Upper lobe of left lung (tissue), 4 donors: Measurements from ENCODE around the gene GGTA1.

ENCODE experiments used
- EP300 ChIP-seq, 4 donors: sonication (generic); formaldehyde crosslinking; IDR thresholded peaks; one replicate each; pipeline ENCODE4 v1.5.1; 2017; ENCODE audit warnings: antibody characterized with exemption in 4 of 4, control low read depth in 2 of 4
- POLR2A ChIP-seq, 4 donors: fragments of 450-650 bp; IDR thresholded peaks; one replicate each; pipeline ENCODE4 v1.5.1; 2016 to 2017; ENCODE audit warnings: antibody characterized with exemption in 4 of 4, mild to moderate bottlenecking in 2 of 4
- TF ChIP-seq, protein P1 (sequence below), 6 experiments: fragments of 450-650 bp in 4 of 6; fragments of 200-600 bp in 2 of 6; sonication (generic) in 2 of 6; IDR thresholded peaks; one replicate each; pipeline ENCODE4 v1.5.1; 2016 to 2019; ENCODE audit warnings: antibody characterized with exemption in 6 of 6

DNA sequence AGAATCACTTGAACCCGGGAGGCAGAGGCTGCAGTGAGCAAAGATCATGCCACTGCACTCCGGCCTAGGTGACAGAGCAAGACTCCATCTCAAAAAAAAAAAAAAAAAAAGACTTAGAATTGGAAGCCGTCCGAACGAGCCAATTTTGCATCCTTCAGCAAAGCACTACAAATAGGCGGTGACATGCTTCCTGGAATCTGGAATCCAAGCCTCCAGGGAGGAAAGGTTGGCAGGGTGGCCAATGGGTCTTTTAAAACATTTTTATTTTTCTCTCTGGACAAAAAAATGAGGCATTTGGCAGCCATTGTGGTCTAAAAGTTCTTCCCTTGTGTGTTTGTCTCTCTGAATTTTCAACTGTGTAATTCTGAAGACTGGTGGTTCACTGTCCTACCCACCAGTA is 26.4 kb downstream of the GGTA1 start:
- TF ChIP-seq, protein P1, sequence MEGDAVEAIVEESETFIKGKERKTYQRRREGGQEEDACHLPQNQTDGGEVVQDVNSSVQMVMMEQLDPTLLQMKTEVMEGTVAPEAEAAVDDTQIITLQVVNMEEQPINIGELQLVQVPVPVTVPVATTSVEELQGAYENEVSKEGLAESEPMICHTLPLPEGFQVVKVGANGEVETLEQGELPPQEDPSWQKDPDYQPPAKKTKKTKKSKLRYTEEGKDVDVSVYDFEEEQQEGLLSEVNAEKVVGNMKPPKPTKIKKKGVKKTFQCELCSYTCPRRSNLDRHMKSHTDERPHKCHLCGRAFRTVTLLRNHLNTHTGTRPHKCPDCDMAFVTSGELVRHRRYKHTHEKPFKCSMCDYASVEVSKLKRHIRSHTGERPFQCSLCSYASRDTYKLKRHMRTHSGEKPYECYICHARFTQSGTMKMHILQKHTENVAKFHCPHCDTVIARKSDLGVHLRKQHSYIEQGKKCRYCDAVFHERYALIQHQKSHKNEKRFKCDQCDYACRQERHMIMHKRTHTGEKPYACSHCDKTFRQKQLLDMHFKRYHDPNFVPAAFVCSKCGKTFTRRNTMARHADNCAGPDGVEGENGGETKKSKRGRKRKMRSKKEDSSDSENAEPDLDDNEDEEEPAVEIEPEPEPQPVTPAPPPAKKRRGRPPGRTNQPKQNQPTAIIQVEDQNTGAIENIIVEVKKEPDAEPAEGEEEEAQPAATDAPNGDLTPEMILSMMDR (IDR thresholded peaks at IDR 0.05): no peak
- TF ChIP-seq POLR2A (IDR thresholded peaks at IDR 0.05) (no peak), EP300 (IDR thresholded peaks at IDR 0.05) (no peak)
